SK-N-SH treated with all-trans-retinoic acid at 6 μM for 48 hours (cell line): ENCODE data around the gene SEC14L1.

Experiments used
- ARNTL ChIP-seq: fragments of 450-650 bp; formaldehyde crosslinking; IDR thresholded peaks from 2 replicates; pipeline ENCODE4 v1.5.0; 2020; ENCODE audit warnings: low read depth, mild to moderate bottlenecking, moderate library complexity, borderline replicate concordance
- PPARA ChIP-seq: fragments of 250-450 bp; sonication (Bioruptor Pico); IDR thresholded peaks from 2 replicates; pipeline ENCODE4 v1.5.0; 2020; ENCODE audit warnings: mild to moderate bottlenecking, borderline replicate concordance
- ZFP30 ChIP-seq: fragments of 450-650 bp; formaldehyde crosslinking; IDR thresholded peaks from 2 replicates; pipeline ENCODE4 v1.5.0; 2022; ENCODE audit warnings: mild to moderate bottlenecking, moderate library complexity
- ZNF565 ChIP-seq: fragments of 450-650 bp; formaldehyde crosslinking; conservative IDR thresholded peaks from 2 replicates; pipeline ENCODE4 v1.5.0; 2020; ENCODE audit warnings: low read depth, mild to moderate bottlenecking, moderate library complexity

DNA sequence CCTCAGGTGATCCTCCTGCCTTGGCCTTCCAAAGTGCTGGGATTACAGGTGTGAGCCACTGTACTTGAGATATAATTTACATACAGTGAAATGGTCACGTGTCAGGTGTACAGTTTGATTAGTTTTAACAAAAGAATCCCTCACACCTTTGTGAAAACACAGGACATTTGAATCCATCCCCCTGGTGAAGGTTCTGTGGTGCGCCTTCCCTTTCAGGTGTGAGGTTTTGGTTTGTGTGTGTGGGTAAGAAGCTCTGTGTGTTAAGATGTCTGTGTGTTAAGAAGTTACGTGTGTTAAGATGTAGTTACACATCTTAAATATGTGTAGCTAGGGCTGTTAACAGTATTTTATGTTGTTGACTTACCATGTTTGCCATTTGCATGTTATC lies 4.4 kb downstream of the SEC14L1 start:
- TF ChIP-seq PPARA (CRISPR knock-in tag): no peak
- no peak for TF ChIP-seq ZFP30
- no peak for TF ChIP-seq ZNF565 (CRISPR knock-in tag)
- no peak for TF ChIP-seq ARNTL (CRISPR knock-in tag)
